Left ventricle myocardium superior (tissue), 1 donor: ENCODE measurements around the gene PKN3. TPM values are rescaled to one million over a fixed set of nuclear protein-coding genes. Genes with fewer than 3 reads are reported as not detected.

Source experiments
- ATAC-seq: fragments of 200-7000 bp; cut with Tn5 transposase; one replicate; pipeline ENCODE4 v1.9.1; 2020; ENCODE audit warnings: mild to moderate bottlenecking, moderate library complexity
- DNase-seq: peaks from one replicate; pipeline ENCODE4 v3.0.0-alpha.2; 2020
- intact Hi-C: fragments of 100-400 bp; cut with micrococcal nuclease; formaldehyde crosslinking; loops from one replicate; pipeline ENCODE4 v1.11.0; 2022
- total RNA-seq: library from RNA; stranded (reverse); fragmentation: NEBNext Ultra II Directional; extraction: Animal tissue kit (Norgen Biotek cat#: 25700); gene quantifications from one replicate; pipeline ENCODE4 v1.2.1, GENCODE V29; 2021
- donor health status: DM: no; HTN: yes; CAD: no; lungs with severe emphysema.

The PKN3 gene
- total RNA-seq, 1 donor from 2014 or later, result 5.9 TPM

GRCh38 chr9:128729766-128730517 lies 27.6 kb downstream of the PKN3 start:
- ATAC-seq, result no peak
- intact Hi-C loops, result no loop called here
- no peak for DNase-seq

DNA sequence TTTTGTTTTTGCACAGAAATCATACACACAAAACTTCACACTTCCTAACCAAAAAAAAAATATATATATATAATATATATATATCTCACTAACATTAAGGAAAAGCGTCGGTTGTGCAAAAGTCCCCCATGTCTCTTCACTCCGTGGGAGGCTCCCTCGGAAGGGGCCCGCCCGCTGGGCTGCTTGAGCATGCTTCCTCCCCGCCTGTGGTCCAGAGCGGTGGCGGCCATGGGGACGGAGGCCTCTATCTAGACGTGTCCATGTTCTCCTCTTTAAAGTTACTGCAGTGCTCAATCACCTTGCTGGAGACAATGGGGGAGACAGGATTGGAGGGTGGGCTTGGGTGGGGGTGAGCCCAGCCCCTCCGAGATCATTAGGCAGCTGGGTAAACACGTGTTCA lies 28.8 kb downstream of the PKN3 start:
- intact Hi-C loops, result no loop called here
- DNase-seq (no peak), ATAC-seq (no peak)

DNA sequence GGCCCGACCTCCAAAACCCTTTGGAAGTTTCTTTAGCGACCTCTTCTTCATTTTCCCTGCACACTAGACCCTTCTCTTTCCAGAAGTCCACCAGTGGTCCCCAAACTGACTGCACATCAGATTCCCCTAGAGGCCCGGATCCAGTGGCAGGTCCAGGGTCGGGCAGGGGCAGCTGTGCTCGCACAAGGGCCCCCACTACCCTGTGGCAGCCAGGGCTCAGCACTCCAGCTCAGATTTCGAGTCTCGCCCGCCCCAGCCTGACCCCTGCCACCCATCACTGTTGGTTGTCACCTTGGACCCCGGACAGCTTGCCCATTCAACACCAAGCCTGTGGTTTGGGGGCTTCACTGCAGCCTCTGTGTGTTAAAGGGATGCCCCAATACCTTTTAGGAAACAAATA lies 29.4 kb downstream of the PKN3 start:
- ATAC-seq, result no peak
- DNase-seq, result no peak
- intact Hi-C loops, result no loop called here

DNA sequence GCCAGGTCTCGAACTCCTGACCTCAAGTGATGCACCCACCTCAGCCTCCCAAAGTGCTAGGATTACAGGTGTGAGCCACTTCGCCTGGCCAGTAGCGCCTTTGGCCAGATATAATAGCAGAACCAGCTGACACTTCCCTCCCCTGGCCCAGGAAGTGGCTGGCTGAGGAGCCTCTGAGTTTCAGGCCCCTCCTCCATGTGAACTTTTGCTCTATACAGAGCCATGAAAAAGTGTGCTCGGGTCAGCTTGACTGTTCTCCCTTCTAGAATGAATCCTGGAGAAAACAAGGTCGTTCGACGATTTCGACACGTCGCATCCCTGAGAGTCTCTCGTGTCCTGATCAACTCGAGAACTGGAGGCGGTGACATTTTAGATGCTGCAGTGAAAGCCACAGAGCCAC lies 30.3 kb downstream of the PKN3 start:
- intact Hi-C loops, result no loop called here
- no peak for ATAC-seq
- no peak for DNase-seq

DNA sequence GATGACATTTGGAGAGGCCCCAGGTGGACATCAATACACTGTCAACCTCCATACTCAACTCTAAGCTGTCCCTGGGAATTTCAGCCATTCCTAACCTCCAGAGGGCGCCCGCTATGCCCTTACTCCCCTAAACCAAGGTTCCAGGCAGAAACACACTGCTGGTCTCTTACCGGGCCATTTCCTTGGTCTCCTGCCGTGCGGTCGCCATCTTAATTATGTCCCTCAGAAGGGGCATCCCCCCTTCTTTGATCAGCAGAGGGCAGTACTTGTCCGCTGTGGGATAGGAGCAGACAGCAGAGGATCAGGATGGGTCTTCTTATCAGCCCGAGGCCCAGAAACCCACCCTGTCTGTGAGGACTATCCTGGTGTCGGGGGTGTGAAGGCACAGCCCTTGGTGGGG lies 31.0 kb downstream of the PKN3 start:
- intact Hi-C loops, result no loop called here
- DNase-seq (peak; percentile 71), ATAC-seq (peak; percentile 80)

GRCh38 chr9:128735373-128735772 lies 33.1 kb downstream of the PKN3 start:
- ATAC-seq, result peak; percentile 20
- intact Hi-C loops, result no loop called here

DNA sequence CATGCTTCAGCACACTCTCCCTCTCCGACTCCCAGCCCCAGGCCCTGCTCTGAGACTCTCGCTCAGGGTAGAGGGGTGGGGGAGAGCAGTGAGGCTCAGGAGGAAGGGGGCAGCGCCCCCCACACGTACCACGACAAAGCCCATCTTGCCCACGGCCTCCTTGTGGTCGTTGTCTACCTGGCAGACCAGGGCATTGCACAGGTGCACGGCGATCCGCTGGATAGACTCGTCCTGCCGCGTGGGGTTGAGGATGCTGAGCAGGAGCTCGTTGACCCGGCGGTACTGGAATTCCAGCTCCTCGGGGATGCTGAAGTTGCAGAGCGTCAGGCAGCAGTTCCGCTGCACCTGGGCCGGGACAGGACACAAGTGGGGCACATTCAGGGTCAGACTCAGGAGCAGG lies 40.1 kb downstream of the PKN3 start:
- no peak for ATAC-seq
- intact Hi-C loops, result no loop called here

More at GRCh38 chr9:128735373-128735772, 33.1 kb downstream of the PKN3 start:
- no peak for DNase-seq

GRCh38 chr9:128743421-128743820 lies 41.1 kb downstream of the PKN3 start:
- DNase-seq (no peak), ATAC-seq (no peak)
- intact Hi-C loops, result no loop called here

More for the DNA sequence above, 40.1 kb downstream of the PKN3 start:
- DNase-seq, result no peak

GRCh38 chr9:128747241-128747640 lies 44.9 kb downstream of the PKN3 start:
- intact Hi-C loops, result no loop called here
- ATAC-seq, result no peak
- DNase-seq, result no peak

DNA sequence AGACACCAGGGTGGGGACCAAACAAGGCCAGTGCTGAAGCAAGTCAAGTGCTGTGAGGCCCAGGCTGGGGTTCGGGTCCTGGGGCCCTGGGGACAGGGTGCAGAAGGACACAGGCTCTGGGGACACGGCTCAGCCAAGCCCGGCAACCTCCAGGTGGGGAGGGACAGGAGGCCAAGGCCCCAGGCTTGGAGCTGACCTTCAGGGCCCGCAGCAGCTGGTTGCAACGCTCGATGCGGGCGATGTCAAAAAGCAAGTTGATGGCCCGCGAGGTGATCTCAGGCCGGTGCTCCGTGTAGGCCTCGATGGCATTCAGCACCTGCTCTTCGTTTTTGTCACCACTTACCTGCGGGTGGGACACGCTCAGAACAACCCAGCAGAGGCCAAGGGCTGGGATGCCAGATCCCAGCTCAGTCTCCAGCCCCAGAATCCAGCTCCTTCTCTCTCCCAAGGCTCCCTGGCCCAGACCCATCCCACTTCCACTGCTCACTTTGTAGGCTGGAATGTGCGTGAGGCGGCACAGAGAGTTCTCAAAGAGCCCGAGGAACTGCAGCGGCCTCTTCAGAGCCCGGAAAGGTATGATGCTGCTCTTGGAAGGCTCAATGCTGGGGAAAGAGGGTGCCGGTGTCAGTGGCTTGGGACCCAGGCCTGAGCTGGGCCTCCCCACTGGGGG lies 48.8 kb downstream of the PKN3 start:
- no peak for ATAC-seq
- intact Hi-C loops, result no loop called here
- no peak for DNase-seq

DNA sequence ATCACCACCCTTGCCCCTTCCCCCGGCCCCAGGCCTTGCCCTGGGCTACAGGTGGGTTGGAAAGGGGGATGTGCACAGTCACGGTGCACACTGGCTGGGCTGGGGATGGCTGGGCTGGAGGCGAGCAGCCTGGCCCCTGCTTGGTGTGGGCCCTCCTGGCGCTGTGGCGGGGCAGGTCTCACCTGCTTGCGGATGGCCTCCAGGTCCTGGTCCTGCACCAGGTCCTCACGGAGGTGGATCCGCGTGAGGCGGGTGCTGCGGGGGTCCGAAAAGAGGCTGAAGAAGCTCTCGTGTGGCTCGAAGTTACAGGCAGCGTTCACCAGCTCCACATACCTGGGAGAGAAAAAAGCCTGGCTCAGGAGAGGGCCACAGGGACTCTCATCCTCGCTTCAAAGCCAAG lies 51.3 kb downstream of the PKN3 start:
- ATAC-seq, result no peak
- intact Hi-C loops, result no loop called here

DNA sequence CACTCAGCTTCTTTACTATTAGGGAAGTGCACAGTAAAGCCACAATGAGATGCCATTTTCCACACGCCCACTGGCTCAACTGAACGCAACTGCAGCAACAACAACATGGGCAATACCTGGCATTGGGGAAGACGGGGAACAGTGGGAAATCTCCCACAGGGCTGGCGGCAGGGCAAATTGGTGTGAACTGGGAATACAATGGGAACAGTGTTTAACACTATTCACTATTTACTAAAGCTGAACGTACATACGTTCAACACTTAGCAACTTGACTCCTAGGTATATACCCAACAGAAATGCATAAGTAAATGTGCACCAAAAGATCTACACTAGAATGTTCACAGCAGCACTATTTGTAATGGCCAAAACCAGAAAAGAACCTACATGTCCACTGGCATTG lies 55.3 kb downstream of the PKN3 start:
- no peak for ATAC-seq
- intact Hi-C loops, result no loop called here
- no peak for DNase-seq

More for the DNA sequence above, 51.3 kb downstream of the PKN3 start:
- no peak for DNase-seq

GRCh38 chr9:128762671-128763449 lies 60.6 kb downstream of the PKN3 start:
- DNase-seq (no peak), ATAC-seq (peak; percentile 57)
- intact Hi-C loops, result no loop called here

DNA sequence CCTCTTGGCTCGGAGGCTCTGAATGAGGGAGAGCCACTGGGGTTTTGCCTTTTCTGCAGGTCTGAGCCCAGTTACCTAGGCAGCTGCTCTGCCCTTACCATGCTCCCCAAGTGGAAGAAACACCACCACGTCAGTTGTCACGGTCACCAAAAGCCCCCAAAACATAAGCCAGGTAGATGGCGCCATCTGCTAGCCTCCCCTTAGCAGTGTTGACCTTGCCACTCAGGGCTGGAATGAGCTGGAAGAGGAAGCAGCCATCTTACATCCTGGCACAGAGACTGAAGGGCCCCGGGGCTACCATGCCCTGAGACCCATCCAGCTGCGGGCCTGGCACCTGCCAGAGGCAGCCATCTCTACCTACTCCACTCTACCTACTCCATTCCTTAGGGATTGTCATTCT lies 62.1 kb downstream of the PKN3 start:
- intact Hi-C loops, result no loop called here
- DNase-seq, result no peak
- ATAC-seq, result no peak

DNA sequence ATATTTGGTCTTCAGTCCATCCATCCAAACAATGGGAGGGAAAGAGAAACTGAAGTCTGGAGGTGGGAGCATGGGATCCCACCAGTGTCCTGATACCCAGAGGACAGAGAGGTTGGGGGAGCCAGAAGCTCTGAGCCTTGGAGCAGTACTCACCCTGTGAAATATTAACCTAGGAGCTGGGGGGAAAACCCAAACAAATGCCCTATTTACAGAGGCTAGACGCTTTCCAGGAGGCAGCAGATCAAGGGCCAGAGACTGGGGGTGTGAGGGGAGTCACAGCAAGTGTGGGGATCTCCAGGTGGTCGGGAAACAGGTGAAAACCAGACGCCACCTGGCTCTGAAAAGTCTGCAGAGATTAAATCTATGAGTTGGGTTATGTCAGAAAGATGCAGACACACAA lies 63.2 kb downstream of the PKN3 start:
- no peak for ATAC-seq
- no peak for DNase-seq
- intact Hi-C loops, result no loop called here

GRCh38 chr9:128768606-128769005 lies 66.3 kb downstream of the PKN3 start:
- intact Hi-C loops, result no loop called here
- DNase-seq, result no peak
- no peak for ATAC-seq
